ENCODE measurements around the gene FAM241B.

The FAM241B gene

DNA sequence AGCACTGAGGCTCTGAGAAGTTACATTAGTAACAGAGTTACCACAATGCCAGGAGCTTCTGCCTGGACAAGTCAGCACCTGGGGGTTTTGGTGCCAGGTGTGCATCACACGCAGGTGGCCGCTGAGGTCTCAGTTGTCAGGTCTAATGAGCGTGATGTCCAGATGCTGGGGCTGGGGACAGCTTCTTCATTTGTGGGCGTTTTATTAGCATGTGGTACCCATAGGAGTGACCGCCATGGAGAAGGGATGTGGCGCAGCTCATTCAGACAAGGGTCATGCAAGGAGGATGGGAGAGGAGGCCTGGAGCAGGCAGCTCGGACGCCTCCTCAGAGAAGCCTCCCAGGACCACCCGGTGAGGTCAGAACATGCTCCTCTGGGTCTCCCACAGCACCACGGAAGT is 27.8 kb downstream of the FAM241B start:
- no CpG with 5 or more reads among the region's 10 CpGs for WGBS (ENCODE audit: extremely low coverage, insufficient coverage, low lambda C conversion rate)
- Histone ChIP-seq H3K27me3 (ENCODE audit: insufficient read depth, low read length, poor library complexity) (no peaks in the 10 kb centered on the region), H3K79me2 (ENCODE audit: control insufficient read depth, insufficient read depth, low read length) (no peaks in the 10 kb centered on the region), H3K18ac (ENCODE audit: low read length) (no peak overlapping the region), H3K4me3 (ENCODE audit: low read length) (no peak overlapping the region), H3K36me3 (ENCODE audit: control insufficient read depth, insufficient read depth, low read length) (no peaks in the 10 kb centered on the region), H2BK15ac (replicated peaks; ENCODE audit: low read depth) (no peak overlapping the region), H3K23ac (ENCODE audit: low read length) (no peak overlapping the region), H3K27ac (ENCODE audit: low read depth, low read length) (no peak overlapping the region), H3K56ac (ENCODE audit: low read length) (no peak overlapping the region), H3K79me1 (ENCODE audit: low read length) (no peaks in the 10 kb centered on the region), H3K9ac (ENCODE audit: low read length) (no peak overlapping the region), H2BK120ac (ENCODE audit: low read depth, low read length) (no peak overlapping the region), H2AK5ac (ENCODE audit: low read length) (no peak overlapping the region), H4K8ac (ENCODE audit: low read depth, low read length) (no peak overlapping the region), H4K5ac (ENCODE audit: low read length) (no peak overlapping the region), H2BK5ac (ENCODE audit: low read length) (no peak overlapping the region), H3K4me1 (ENCODE audit: control insufficient read depth, low read depth, low read length) (peaks cover 2% of the 10 kb centered on the region), H3K4ac (ENCODE audit: low read depth, low read length) (no peak overlapping the region), H3K4me2 (ENCODE audit: low read length) (no peak overlapping the region)
- no peak for DNase-seq

DNA sequence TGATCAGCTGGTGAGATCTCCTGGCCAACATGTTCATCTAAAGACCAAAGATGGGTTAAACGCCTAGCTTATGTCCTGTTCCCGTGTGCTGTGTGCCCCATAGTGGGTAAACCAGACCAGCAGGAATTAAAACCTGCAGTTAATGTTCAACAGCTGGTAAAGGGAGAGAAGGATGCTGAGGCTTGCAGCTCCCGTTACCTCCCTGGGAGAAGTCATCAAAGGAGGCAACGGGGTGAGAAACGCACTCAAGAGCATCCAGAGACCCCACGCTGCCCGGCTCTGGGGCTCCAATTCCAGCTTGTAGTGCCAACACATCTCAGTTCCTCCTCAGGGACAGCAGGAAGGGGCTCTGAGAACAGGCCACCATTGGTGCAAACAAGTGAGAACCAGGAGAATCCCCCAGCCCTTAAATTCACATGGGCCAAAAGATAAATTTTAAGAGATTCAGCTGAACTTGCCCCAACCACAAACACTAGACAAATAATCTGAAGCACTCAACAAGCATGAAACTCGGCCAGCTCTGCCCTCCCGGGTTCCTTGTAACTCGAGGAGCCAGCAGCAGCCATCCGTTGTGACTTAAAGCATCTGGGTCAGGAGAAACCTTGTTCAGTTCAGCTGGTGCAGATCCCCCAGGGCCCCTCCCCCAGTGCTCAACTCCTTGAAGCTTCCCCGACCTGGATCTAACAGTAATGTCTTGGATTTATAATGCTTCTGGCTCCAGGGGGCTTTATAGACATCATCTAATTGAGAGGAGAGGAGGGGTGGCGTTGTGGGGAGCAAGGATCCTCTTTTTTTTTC is 29.4 kb downstream of the FAM241B start:
- peak overlapping the region; percentile 66 for H3K23ac ChIP-seq (ENCODE audit: low read length)
- H3K9ac ChIP-seq (ENCODE audit: low read length) = no peak overlapping the region
- no peak overlapping the region for H4K8ac ChIP-seq (ENCODE audit: low read depth, low read length)
- no peak overlapping the region for H3K4ac ChIP-seq (ENCODE audit: low read depth, low read length)
- no peak overlapping the region for H4K5ac ChIP-seq (ENCODE audit: low read length)
- DNase-seq = no peak
- H3K4me3 ChIP-seq (ENCODE audit: low read length) = no peak overlapping the region
- no peak overlapping the region for H2BK5ac ChIP-seq (ENCODE audit: low read length)
- H3K36me3 ChIP-seq (ENCODE audit: control insufficient read depth, insufficient read depth, low read length) = no peaks in the 10 kb centered on the region
- WGBS (ENCODE audit: extremely low coverage, insufficient coverage, low lambda C conversion rate) = no CpG with 5 or more reads among the region's 13 CpGs
- no peak overlapping the region for H2BK15ac ChIP-seq (replicated peaks; ENCODE audit: low read depth)
- no peak overlapping the region for H3K27ac ChIP-seq (ENCODE audit: low read depth, low read length)
- H3K79me2 ChIP-seq (ENCODE audit: control insufficient read depth, insufficient read depth, low read length) = no peaks in the 10 kb centered on the region
- H3K27me3 ChIP-seq (ENCODE audit: insufficient read depth, low read length, poor library complexity) = no peaks in the 10 kb centered on the region
- no peak overlapping the region for H2BK120ac ChIP-seq (ENCODE audit: low read depth, low read length)
- H3K79me1 ChIP-seq (ENCODE audit: low read length) = no peaks in the 10 kb centered on the region
- H3K4me1 ChIP-seq (ENCODE audit: control insufficient read depth, low read depth, low read length) = peaks cover 2% of the 10 kb centered on the region
- no peak overlapping the region for H3K4me2 ChIP-seq (ENCODE audit: low read length)
- H2AK5ac ChIP-seq (ENCODE audit: low read length) = no peak overlapping the region
- H3K18ac ChIP-seq (ENCODE audit: low read length) = no peak overlapping the region
- no peak overlapping the region for H3K56ac ChIP-seq (ENCODE audit: low read length)

DNA sequence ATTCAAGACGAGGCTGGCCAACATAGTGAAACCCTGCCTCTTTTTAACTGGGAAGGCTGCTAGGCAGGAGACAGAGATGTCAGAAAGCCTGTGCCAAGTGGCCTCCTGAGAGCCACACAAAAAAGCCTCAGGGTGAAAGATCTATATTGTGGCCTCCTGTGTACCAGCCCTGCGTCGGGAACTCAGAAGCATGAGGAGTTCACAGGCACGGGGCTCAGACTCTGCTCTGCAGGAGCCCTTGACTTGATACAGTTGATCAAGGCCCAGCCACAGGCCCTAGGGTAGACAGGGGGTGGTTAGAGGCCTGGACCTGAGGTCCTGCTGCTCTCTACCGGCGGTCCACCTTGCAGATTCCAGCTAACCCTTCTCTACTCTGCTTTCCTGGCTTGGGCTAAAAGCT is 30.2 kb downstream of the FAM241B start:
- Histone ChIP-seq H2BK15ac (replicated peaks; ENCODE audit: low read depth) (no peak overlapping the region), H3K79me2 (ENCODE audit: control insufficient read depth, insufficient read depth, low read length) (no peaks in the 10 kb centered on the region), H3K27ac (ENCODE audit: low read depth, low read length) (no peak overlapping the region), H3K4me2 (ENCODE audit: low read length) (no peak overlapping the region), H3K18ac (ENCODE audit: low read length) (no peak overlapping the region), H3K9ac (ENCODE audit: low read length) (no peak overlapping the region), H3K4me3 (ENCODE audit: low read length) (no peak overlapping the region), H3K36me3 (ENCODE audit: control insufficient read depth, insufficient read depth, low read length) (no peaks in the 10 kb centered on the region), H2BK5ac (ENCODE audit: low read length) (no peak overlapping the region), H3K79me1 (ENCODE audit: low read length) (no peaks in the 10 kb centered on the region), H3K56ac (ENCODE audit: low read length) (no peak overlapping the region), H3K4ac (ENCODE audit: low read depth, low read length) (no peak overlapping the region), H2BK120ac (ENCODE audit: low read depth, low read length) (no peak overlapping the region), H3K27me3 (ENCODE audit: insufficient read depth, low read length, poor library complexity) (no peaks in the 10 kb centered on the region), H4K8ac (ENCODE audit: low read depth, low read length) (no peak overlapping the region), H3K4me1 (ENCODE audit: control insufficient read depth, low read depth, low read length) (peaks cover 2% of the 10 kb centered on the region), H2AK5ac (ENCODE audit: low read length) (no peak overlapping the region), H4K5ac (ENCODE audit: low read length) (no peak overlapping the region), H3K23ac (ENCODE audit: low read length) (no peak overlapping the region)
- no peak for DNase-seq
- WGBS (ENCODE audit: extremely low coverage, insufficient coverage, low lambda C conversion rate) = no CpG with 5 or more reads among the region's 6 CpGs

DNA sequence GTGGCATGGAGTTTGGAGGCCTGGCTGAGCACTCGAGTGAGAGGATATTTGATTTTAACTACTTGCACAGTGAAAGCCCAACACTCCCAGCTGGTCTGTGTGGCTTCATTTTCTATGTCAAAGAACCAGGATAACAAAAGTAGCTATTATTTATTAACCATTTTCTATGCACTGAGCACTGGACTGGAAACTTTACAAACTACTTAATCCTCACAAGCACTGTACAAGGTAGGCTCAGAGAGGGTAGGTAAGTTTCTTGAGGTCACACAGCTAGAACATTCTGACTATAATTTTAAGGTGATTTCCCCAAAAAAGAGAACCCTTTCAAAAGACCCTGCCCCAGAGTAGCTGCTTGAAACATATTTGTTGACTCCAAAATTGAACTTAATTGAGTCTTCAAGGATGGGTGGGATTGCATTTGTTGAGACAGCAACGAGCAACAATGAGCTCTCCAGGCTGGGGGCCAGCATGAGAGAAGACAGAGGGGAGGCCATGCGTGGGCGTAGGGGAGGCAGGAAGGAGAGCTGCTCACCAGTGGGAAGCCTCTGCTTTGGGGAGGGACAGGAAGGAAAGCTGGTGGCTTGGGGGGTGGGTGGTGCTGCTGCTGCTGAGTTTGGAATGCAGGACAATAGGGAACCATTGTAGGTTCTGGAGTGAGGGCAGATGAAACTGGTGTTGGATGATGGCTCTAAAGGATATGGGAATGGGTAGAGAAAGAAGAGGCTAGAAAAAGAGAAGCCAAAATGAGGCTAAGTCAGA is 31.5 kb downstream of the FAM241B start:
- no peaks in the 10 kb centered on the region for H3K36me3 ChIP-seq (ENCODE audit: control insufficient read depth, insufficient read depth, low read length)
- no CpG with 5 or more reads among the region's 4 CpGs for WGBS (ENCODE audit: extremely low coverage, insufficient coverage, low lambda C conversion rate)
- no peak overlapping the region for H2AK5ac ChIP-seq (ENCODE audit: low read length)
- no peak overlapping the region for H3K56ac ChIP-seq (ENCODE audit: low read length)
- H3K27me3 ChIP-seq (ENCODE audit: insufficient read depth, low read length, poor library complexity) = no peaks in the 10 kb centered on the region
- no peak overlapping the region for H2BK120ac ChIP-seq (ENCODE audit: low read depth, low read length)
- no peak overlapping the region for H3K4me3 ChIP-seq (ENCODE audit: low read length)
- peaks cover 2% of the 10 kb centered on the region for H3K4me1 ChIP-seq (ENCODE audit: control insufficient read depth, low read depth, low read length)
- H3K27ac ChIP-seq (ENCODE audit: low read depth, low read length) = no peak overlapping the region
- DNase-seq = no peak
- H3K23ac ChIP-seq (ENCODE audit: low read length) = no peak overlapping the region
- H2BK15ac ChIP-seq (replicated peaks; ENCODE audit: low read depth) = no peak overlapping the region
- H3K79me2 ChIP-seq (ENCODE audit: control insufficient read depth, insufficient read depth, low read length) = no peaks in the 10 kb centered on the region
- no peak overlapping the region for H2BK5ac ChIP-seq (ENCODE audit: low read length)
- no peak overlapping the region for H3K4ac ChIP-seq (ENCODE audit: low read depth, low read length)
- no peaks in the 10 kb centered on the region for H3K79me1 ChIP-seq (ENCODE audit: low read length)
- no peak overlapping the region for H3K18ac ChIP-seq (ENCODE audit: low read length)
- H3K4me2 ChIP-seq (ENCODE audit: low read length) = no peak overlapping the region
- H4K5ac ChIP-seq (ENCODE audit: low read length) = no peak overlapping the region
- H4K8ac ChIP-seq (ENCODE audit: low read depth, low read length) = no peak overlapping the region
- H3K9ac ChIP-seq (ENCODE audit: low read length) = no peak overlapping the region

DNA sequence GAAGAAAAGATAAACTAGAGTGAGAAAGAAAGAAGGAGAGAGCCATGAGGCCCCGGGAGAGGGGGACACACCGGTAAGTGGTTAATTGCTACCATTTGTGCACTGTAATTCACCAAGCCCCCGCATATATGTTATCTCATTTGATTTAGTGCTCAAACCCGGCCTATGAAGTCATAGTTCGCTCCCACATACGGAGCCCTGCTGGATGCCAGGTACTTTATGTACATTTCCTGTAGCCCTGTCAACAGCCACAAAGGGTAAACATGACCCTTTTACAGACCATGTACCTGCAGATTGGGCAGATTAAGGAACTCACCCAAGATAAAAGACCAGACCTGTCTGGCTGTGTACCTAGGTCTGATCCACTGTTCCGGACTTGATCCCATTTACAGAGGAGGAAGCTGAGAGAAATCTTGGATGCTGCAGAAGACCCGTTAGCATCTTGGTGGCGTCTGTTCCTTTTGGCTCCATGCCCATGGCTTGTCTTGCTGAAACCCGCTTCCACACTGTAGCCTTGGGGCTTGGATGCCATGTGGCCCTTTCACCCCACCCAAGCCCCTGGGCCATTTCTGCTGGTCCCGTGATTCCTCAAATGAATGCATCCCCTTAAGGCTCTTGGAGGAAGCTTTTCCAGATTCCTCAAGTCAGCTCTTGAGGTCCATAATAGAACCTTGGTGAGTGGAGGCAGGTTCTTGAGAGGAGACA is 32.3 kb downstream of the FAM241B start:
- Histone ChIP-seq H4K8ac (ENCODE audit: low read depth, low read length) (no peak overlapping the region), H2BK120ac (ENCODE audit: low read depth, low read length) (no peak overlapping the region), H3K4ac (ENCODE audit: low read depth, low read length) (no peak overlapping the region), H3K27me3 (ENCODE audit: insufficient read depth, low read length, poor library complexity) (no peaks in the 10 kb centered on the region), H3K36me3 (ENCODE audit: control insufficient read depth, insufficient read depth, low read length) (no peaks in the 10 kb centered on the region), H3K27ac (ENCODE audit: low read depth, low read length) (no peak overlapping the region), H2BK5ac (ENCODE audit: low read length) (no peak overlapping the region), H2BK15ac (replicated peaks; ENCODE audit: low read depth) (no peak overlapping the region), H3K56ac (ENCODE audit: low read length) (no peak overlapping the region), H3K23ac (ENCODE audit: low read length) (no peak overlapping the region), H2AK5ac (ENCODE audit: low read length) (no peak overlapping the region), H3K9ac (ENCODE audit: low read length) (no peak overlapping the region), H3K79me2 (ENCODE audit: control insufficient read depth, insufficient read depth, low read length) (no peaks in the 10 kb centered on the region), H3K4me3 (ENCODE audit: low read length) (no peak overlapping the region), H4K5ac (ENCODE audit: low read length) (no peak overlapping the region), H3K79me1 (ENCODE audit: low read length) (no peaks in the 10 kb centered on the region), H3K18ac (ENCODE audit: low read length) (no peak overlapping the region), H3K4me2 (ENCODE audit: low read length) (no peak overlapping the region), H3K4me1 (ENCODE audit: control insufficient read depth, low read depth, low read length) (no peaks in the 10 kb centered on the region)
- no peak for DNase-seq
- WGBS (ENCODE audit: extremely low coverage, insufficient coverage, low lambda C conversion rate) = no CpG with 5 or more reads among the region's 11 CpGs

Data from mesendoderm (in vitro differentiated cells).